ENCODE data around the gene MPHOSPH8. TPM values are rescaled to one million over a fixed set of nuclear protein-coding genes. Genes with fewer than 3 reads are reported as not detected.

MPHOSPH8 gene
- total RNA-seq, 1 donor from 2014 or later: 43.6 TPM

DNA sequence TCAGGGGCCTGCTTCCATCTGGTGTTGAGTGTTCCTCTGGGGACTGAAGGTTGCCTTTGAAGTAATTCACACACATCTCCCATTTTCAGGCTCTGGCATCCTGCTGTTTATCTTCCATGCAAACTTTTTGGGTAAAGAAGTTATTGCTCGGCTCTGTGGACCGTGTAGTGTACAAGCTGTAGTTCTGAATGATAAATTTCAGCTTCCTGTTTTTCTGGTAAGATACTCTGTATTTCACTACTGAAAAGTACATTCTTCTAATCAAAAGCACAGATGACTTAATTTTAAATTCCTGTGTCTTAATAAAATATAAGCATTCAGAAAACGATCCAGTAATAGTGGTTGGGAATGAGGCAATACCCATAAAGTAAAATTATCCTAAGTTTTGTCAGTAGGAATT is 36.7 kb downstream of the MPHOSPH8 start:
- no peaks in the 10 kb centered on the region for H3K9me3 Mint-ChIP-seq
- intact Hi-C loops (cut with micrococcal nuclease): no loop called here
- H3K36me3 Mint-ChIP-seq (ENCODE audit: low read depth): peaks cover 99% of the 10 kb centered on the region
- H3K4me1 Mint-ChIP-seq: peaks cover 16% of the 10 kb centered on the region
- DNase-seq (no peak), ATAC-seq (ENCODE audit: low read depth) (peak; percentile 50)
- ChIA-PET CTCF (no interaction called here), POLR2A (interaction anchor here (1.0 kb wide), 1 partner anchor 36 kb away, joined by 3 read pairs; no protein-coding TSS in a partner anchor)
- TF ChIP-seq, protein P1, sequence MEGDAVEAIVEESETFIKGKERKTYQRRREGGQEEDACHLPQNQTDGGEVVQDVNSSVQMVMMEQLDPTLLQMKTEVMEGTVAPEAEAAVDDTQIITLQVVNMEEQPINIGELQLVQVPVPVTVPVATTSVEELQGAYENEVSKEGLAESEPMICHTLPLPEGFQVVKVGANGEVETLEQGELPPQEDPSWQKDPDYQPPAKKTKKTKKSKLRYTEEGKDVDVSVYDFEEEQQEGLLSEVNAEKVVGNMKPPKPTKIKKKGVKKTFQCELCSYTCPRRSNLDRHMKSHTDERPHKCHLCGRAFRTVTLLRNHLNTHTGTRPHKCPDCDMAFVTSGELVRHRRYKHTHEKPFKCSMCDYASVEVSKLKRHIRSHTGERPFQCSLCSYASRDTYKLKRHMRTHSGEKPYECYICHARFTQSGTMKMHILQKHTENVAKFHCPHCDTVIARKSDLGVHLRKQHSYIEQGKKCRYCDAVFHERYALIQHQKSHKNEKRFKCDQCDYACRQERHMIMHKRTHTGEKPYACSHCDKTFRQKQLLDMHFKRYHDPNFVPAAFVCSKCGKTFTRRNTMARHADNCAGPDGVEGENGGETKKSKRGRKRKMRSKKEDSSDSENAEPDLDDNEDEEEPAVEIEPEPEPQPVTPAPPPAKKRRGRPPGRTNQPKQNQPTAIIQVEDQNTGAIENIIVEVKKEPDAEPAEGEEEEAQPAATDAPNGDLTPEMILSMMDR (IDR thresholded peaks at IDR 0.05): no peak
- peak overlapping the region; percentile 51 for H3K27ac Mint-ChIP-seq
- H3K27me3 Mint-ChIP-seq: no peaks in the 10 kb centered on the region
- H3K4me3 Mint-ChIP-seq: no peak overlapping the region

- ATAC-seq (ENCODE audit: low read depth): no peak
- Mint-ChIP-seq H3K9me3 (no peaks in the 10 kb centered on the region), H3K4me3 (no peak overlapping the region), H3K36me3 (ENCODE audit: low read depth) (peaks cover 94% of the 10 kb centered on the region), H3K27ac (no peak overlapping the region), H3K4me1 (peaks cover 16% of the 10 kb centered on the region), H3K27me3 (no peaks in the 10 kb centered on the region)
- ChIA-PET POLR2A (no interaction called here), CTCF (no interaction called here)
- intact Hi-C loops (cut with micrococcal nuclease): no loop called here
- DNase-seq: no peak
- TF ChIP-seq, protein P1 (IDR thresholded peaks at IDR 0.05): no peak
Observed at GRCh38 chr13:19672990-19673389, 39.5 kb downstream of the MPHOSPH8 start.

DNA sequence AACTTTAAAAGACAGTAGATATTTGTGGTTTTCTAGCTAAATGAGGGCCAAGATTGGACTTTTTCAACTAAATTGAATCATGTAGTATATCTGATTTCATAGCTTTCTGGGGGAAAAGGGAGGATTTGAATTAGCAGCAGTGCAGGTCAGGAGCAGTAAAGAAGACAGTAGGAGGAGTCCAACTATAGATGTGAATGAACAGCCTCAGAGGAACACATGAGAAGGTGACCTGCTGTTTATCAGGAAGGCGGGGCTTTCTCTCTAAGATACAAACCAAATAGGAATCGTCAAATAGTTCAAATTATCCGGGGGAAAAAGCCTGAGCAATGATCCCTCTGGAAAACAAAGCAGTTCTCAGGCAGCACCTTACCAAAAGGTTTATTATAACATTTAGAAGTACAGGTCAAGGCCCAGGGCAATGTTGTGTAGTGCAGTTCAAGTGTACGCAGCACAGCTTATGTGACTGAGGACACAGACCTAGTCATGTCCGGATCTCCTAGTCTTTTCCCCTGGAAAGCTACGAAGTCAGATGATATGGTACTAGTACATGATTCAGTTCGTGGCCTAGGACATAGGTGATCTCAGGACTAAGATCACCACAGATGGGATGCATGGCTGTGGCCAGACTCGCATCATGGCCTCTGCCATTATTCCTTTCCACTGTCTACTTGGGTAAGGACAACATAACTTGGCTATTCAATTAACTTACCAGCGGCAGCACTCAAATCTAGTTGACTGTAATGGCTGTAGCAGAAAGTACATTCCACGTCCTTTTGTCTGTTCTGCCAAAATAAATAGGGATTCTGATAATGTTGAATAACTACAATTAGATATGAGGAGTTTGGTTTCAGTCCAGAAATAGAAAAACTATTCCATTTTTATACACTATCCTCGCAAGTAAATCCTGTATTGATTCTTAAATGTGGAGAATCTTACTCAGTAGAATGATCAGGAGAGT is 40.3 kb downstream of the MPHOSPH8 start:
- intact Hi-C loops (cut with micrococcal nuclease): no loop called here
- POLR2A ChIA-PET: no interaction called here
- no peaks in the 10 kb centered on the region for H3K9me3 Mint-ChIP-seq
- peaks cover 92% of the 10 kb centered on the region for H3K36me3 Mint-ChIP-seq (ENCODE audit: low read depth)
- DNase-seq: no peak
- no peak overlapping the region for H3K4me3 Mint-ChIP-seq
- CTCF ChIA-PET: no interaction called here
- ATAC-seq (ENCODE audit: low read depth): no peak
- TF ChIP-seq, protein P1 (IDR thresholded peaks at IDR 0.05): no peak
- H3K27me3 Mint-ChIP-seq: no peaks in the 10 kb centered on the region
- H3K27ac Mint-ChIP-seq: no peak overlapping the region
- peaks cover 16% of the 10 kb centered on the region for H3K4me1 Mint-ChIP-seq

DNA sequence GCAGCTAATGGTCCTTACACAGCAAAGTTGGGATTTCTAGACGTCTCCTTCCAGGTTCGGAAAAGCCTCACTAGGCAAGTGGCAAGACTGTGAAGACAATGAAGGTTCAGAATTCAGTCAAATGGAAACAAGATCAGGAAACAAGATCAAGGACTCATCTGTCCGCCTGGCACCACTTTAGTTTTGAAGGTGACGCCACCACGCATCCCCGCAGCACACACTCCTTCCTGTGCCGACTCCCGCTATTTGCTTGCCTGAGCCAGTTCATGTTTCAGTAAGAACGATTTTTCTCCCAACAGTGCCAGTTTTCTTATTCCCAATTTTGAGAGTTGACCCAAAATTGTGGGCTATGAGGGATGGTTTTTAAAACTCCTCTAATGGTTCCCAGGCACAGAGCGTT is 41.4 kb downstream of the MPHOSPH8 start:
- Mint-ChIP-seq H3K27me3 (no peaks in the 10 kb centered on the region), H3K36me3 (ENCODE audit: low read depth) (peaks cover 85% of the 10 kb centered on the region), H3K4me1 (peaks cover 11% of the 10 kb centered on the region), H3K4me3 (no peak overlapping the region), H3K27ac (no peak overlapping the region), H3K9me3 (no peaks in the 10 kb centered on the region)
- ATAC-seq (ENCODE audit: low read depth): no peak
- intact Hi-C loops (cut with micrococcal nuclease): no loop called here
- TF ChIP-seq, protein P1 (IDR thresholded peaks at IDR 0.05): no peak
- CTCF ChIA-PET: no interaction called here
- POLR2A ChIA-PET: no interaction called here
- no peak for DNase-seq

GRCh38 chr13:19676168-19676567 is 42.7 kb downstream of the MPHOSPH8 start:
- intact Hi-C loops (cut with micrococcal nuclease): no loop called here
- Mint-ChIP-seq H3K4me3 (no peak overlapping the region), H3K27me3 (no peaks in the 10 kb centered on the region), H3K27ac (peak overlapping the region; percentile 46), H3K4me1 (peaks cover 2% of the 10 kb centered on the region), H3K9me3 (no peaks in the 10 kb centered on the region), H3K36me3 (ENCODE audit: low read depth) (peaks cover 75% of the 10 kb centered on the region)
- DNase-seq (no peak), ATAC-seq (ENCODE audit: low read depth) (no peak)
- ChIA-PET POLR2A (interaction anchor here (0.5 kb wide), 1 partner anchor 167 kb away, joined by 6 read pairs; no protein-coding TSS in a partner anchor), CTCF (no interaction called here)
- TF ChIP-seq, protein P1 (IDR thresholded peaks at IDR 0.05): no peak
